ENCODE measurements around the gene DNAAF6. TPM values are rescaled to one million over a fixed set of nuclear protein-coding genes. Genes with fewer than 3 reads are reported as not detected.
"Not testable (repeated sequence)": the region's sequence is repeated elsewhere in the genome, so short reads cannot be mapped to it uniquely, and the experiment has no call there.

The DNAAF6 gene
- not detected for total RNA-seq

DNA sequence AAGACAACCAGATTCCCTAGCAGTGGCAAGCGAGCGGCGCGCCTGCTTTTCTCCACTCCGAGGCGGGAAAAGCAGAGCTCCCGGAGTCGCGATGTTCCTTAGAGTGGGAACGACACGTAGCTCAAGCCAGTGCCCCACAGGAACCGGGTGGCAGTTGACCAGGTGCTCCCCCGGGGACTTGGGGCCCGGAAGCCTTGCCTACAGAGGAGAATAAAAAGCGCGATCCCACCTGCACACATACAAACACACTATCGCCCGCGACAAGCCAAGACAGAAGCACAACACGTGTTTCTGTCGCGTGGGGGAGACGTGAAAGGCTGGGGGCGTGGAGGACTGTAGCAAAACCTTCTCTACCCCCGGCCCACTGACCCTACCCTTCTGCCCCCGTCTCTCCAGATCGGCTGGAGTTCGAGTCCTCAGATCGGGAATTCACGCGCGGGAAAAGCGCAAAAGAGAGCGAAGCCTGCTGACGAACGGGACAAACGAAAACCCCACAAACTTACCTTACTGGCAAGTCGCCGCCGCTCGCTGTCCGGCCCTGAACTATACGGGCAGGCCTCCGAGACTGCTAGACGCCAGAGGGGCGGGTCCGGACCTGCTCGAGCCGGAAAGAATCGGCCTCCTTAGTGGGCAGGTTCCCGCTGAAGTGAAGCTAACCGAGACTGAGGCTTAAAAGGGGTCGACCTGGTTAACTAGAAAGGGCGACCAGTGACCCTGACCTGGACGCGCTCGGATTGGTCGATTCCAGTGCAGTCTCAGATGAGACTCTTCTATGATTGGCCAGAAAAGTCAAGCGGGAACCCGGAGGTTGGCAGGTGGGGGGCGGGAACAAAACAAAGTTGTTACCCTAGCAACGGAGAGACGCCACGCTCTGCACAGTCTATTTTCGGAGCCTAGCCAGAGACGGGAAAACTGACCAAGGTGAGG, at the start of gene DNAAF6, which contains the start of gene NUP62CL:
TSS of gene DNAAF6 (plus strand) at position 842 of the 927 bp plus-strand sequence. CDS start 6,265 bp downstream, outside the sequence.
TSS of gene NUP62CL (minus strand) at position 664 of the 927 bp plus-strand sequence. CDS start 31,287 bp downstream, outside the sequence.
- Mint-ChIP-seq H3K27me3 (peaks cover 0 to 6% of the 10 kb centered on the region in 2 donors), H3K9me3 (no peaks in the 10 kb centered on the region), H3K4me3 (peak within 1 kb of the TSS; percentile 85), H3K4me1 (ENCODE audit: low read depth in 2 of 2) (peaks cover 0 to 6% of the 10 kb centered on the region in 2 donors), H3K27ac (peak within 1 kb of the TSS in 1 of 2 donors; percentile 46), H3K36me3 (no peaks in the 10 kb centered on the region)
- DNase-seq (ENCODE audit: low spot score) = peak; percentile 65
- peak; percentile 93 to 95 for ATAC-seq

DNA sequence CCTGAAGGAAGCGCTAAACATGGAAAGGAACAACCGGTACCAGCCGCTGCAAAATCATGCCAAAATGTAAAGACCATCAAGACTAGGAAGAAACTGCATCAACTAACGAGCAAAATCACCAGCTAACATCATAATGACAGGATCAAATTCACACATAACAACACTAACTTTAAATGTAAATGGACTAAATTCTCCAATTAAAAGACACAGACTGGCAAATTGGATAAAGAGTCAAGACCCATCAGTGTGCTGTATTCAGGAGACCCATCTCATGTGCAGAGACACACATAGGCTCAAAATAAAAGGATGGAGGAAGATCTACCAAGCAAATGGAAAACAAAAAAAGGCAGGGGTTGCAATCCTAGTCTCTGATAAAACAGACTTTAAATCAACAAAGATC, 48.8 kb upstream of the DNAAF6 start:
- DNase-seq (ENCODE audit: low spot score); H3K27ac Mint-ChIP-seq; H3K4me1 Mint-ChIP-seq (ENCODE audit: low read depth in 2 of 2); H3K9me3 Mint-ChIP-seq; ATAC-seq; H3K4me3 Mint-ChIP-seq; H3K36me3 Mint-ChIP-seq: not testable (repeated sequence)
- peaks cover 6 to 11% of the 10 kb centered on the region in 2 donors for H3K27me3 Mint-ChIP-seq

DNA sequence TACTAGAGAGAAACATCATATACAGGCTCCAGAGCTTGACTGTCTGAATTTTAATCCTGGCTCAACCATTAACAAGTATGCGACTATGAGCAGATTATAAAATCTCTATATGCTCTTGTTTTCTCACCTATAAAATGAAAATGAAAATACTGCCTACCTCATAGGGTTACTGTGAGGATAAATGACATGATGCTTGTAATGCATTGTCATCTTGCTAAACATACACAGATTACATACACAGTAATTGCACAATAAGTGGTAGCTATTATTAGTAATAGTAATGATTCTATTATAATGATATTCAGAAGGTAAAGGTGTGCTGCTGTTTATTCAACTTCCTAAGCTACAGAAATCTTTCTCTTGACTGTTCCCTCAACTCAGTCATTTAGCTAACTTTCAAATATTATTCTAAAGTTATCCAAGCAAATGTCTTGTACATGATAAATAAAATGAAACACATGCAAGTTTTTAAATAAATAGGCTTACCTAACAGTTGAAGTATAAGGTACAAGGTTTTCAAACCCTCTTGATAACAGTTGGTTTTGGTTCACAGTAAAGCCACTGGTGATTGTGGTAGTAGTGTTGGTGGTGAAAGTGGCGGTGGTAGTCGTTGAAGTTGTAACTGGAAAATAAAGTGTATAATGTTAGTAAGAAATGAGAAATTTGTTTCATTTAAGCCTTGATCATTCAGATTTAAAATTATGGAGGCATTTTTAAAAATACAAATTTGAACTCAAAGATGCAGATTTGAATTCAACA, 39.1 kb upstream of the DNAAF6 start:
- DNase-seq (ENCODE audit: low spot score) (no peak), ATAC-seq (no peak)
- H3K4me3 Mint-ChIP-seq = no peak overlapping the region
- peaks cover 6 to 7% of the 10 kb centered on the region in 2 donors for H3K4me1 Mint-ChIP-seq (ENCODE audit: low read depth in 2 of 2)
- H3K27ac Mint-ChIP-seq = no peak overlapping the region
- H3K27me3 Mint-ChIP-seq = peaks cover 30 to 31% of the 10 kb centered on the region in 2 donors
- no peaks in the 10 kb centered on the region for H3K9me3 Mint-ChIP-seq
- H3K36me3 Mint-ChIP-seq = no peaks in the 10 kb centered on the region

DNA sequence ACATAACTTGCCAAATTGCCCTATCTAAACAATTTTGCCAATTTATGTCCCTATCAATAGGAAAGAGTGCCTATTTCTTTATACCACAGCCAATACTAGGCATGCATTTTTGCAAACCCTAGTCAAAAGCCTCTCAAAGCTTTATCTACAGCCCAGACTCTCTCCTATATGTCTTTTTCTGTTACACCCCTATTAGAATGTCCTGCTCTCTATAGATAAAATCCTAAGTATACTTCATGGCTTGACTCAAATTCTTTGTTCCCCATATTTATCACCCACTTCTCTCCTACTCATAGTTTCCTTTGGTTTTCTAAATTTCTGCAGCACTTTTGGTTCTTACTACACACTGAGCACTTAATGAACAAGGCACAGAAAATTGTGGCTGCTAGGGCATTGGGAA, 38.2 kb upstream of the DNAAF6 start:
- Mint-ChIP-seq H3K9me3 (no peaks in the 10 kb centered on the region), H3K27me3 (peaks cover 27 to 30% of the 10 kb centered on the region in 2 donors), H3K27ac (no peak overlapping the region), H3K4me3 (no peak overlapping the region), H3K36me3 (no peaks in the 10 kb centered on the region), H3K4me1 (ENCODE audit: low read depth in 2 of 2) (peaks cover 6 to 7% of the 10 kb centered on the region in 2 donors)
- no peak for DNase-seq (ENCODE audit: low spot score)
- no peak for ATAC-seq

DNA sequence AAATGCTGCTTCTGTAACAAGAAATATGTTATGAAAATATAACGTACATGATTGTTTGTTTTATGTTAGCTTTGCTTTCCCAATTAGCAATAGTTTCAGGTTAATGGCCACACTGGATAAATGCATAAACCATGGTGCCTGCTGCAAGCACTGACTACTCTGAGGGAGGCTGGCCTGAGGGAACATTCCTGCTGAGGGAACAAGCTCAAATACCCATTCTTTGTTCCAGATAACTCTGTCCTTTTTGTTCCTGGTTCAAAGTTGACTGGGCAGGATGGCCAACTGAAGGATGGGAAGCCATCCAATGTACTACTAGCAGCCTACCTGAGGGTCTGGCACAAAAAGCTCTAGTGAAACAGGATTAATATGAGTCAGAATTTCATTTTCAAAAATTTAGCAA, 37.7 kb upstream of the DNAAF6 start:
- H3K4me3 Mint-ChIP-seq = no peak overlapping the region
- H3K27ac Mint-ChIP-seq = no peak overlapping the region
- no peaks in the 10 kb centered on the region for H3K9me3 Mint-ChIP-seq
- no peaks in the 10 kb centered on the region for H3K36me3 Mint-ChIP-seq
- peaks cover 23 to 28% of the 10 kb centered on the region in 2 donors for H3K27me3 Mint-ChIP-seq
- H3K4me1 Mint-ChIP-seq (ENCODE audit: low read depth in 2 of 2) = peaks cover 6 to 7% of the 10 kb centered on the region in 2 donors
- DNase-seq (ENCODE audit: low spot score) = no peak
- no peak for ATAC-seq

DNA sequence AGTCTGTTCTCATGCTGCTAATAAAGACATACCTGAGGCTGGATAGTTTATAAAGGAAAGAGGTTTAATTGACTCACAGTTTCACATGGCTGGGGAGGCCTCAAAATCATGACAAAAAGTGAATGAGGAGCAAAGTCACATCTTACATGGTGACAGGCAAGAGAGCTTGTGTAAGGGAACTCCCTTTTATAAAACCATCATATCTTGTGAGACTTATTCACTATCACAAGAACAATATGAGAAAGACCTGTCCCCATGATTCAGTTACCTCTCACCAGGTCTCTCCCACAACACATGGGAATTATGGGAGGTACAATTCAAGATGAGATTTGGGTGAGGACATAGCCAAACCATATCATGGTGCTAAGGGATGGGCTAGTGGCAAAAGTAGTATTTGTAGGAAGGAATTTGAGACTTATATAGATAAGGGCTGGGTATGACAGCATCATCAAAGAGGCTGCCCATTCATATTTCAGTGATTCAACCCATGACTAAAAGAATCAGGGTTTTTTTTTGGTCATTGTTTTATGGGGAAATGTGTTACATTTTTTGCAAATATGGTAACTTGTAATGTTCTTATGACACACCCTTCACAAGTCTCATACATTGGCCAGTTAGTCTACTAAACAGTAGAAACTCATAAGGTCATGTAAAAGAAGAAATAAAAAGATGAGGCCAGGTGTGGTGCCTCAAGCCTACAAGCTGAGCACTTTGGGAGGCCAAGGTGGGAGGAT, 34.9 kb upstream of the DNAAF6 start:
- Mint-ChIP-seq H3K9me3 (no peaks in the 10 kb centered on the region), H3K27me3 (peaks cover 13 to 29% of the 10 kb centered on the region in 2 donors)
- no peak for ATAC-seq

DNA sequence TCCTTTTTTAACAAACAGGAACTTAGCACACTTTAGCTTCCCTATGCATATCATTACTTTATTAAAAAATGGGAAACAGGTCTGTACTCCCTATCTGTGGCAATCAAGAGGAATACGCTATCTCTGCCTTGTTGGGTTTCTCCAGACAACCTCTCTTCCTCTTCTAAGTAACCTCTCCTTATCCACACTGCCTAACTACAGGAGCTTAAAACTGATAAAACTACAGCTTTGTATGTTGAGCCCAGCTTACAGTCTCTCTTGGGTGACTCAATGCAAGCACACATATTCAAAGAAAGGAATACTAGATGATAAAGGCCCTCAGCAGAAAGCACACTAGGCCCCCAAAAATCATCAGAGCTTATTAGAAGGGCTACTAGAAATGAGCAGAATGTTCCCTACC, 9.1 kb upstream of the DNAAF6 start:
- H3K27ac Mint-ChIP-seq = no peak overlapping the region
- H3K36me3 Mint-ChIP-seq = no peaks in the 10 kb centered on the region
- no peak for DNase-seq (ENCODE audit: low spot score)
- H3K4me3 Mint-ChIP-seq = no peak overlapping the region
- no peak for ATAC-seq
- H3K9me3 Mint-ChIP-seq = no peaks in the 10 kb centered on the region
- H3K4me1 Mint-ChIP-seq (ENCODE audit: low read depth in 2 of 2) = no peaks in the 10 kb centered on the region
- H3K27me3 Mint-ChIP-seq = peaks cover 0 to 18% of the 10 kb centered on the region in 2 donors

More for the DNA sequence above, 34.9 kb upstream of the DNAAF6 start:
- Mint-ChIP-seq H3K36me3 (no peaks in the 10 kb centered on the region), H3K4me1 (ENCODE audit: low read depth in 2 of 2) (peaks cover 6 to 7% of the 10 kb centered on the region in 2 donors), H3K4me3 (no peak overlapping the region), H3K27ac (no peak overlapping the region)
- no peak for DNase-seq (ENCODE audit: low spot score)

DNA sequence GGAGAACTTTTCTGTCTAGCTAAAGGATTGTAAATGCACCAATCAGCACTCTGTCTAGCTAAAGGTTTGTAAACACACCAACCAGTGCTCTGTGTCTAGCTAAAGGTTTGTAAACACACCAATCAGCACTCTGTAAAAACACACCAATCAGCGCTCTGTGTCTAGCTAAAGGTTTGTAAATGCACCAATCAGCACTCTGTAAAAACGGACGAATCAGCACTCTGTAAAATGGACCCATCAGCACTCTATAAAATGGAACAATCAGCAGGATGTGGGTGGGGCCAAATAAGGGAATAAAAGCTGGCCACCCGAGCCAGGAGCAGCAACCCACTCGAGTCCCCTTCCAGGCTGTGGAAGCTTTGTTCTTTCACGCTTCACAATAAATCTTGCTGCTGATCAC, 8.3 kb upstream of the DNAAF6 start:
- H3K4me1 Mint-ChIP-seq (ENCODE audit: low read depth in 2 of 2); H3K4me3 Mint-ChIP-seq; H3K9me3 Mint-ChIP-seq; H3K27ac Mint-ChIP-seq; DNase-seq (ENCODE audit: low spot score); ATAC-seq; H3K36me3 Mint-ChIP-seq: not testable (repeated sequence)
- H3K27me3 Mint-ChIP-seq = peaks cover 0 to 18% of the 10 kb centered on the region in 2 donors

DNA sequence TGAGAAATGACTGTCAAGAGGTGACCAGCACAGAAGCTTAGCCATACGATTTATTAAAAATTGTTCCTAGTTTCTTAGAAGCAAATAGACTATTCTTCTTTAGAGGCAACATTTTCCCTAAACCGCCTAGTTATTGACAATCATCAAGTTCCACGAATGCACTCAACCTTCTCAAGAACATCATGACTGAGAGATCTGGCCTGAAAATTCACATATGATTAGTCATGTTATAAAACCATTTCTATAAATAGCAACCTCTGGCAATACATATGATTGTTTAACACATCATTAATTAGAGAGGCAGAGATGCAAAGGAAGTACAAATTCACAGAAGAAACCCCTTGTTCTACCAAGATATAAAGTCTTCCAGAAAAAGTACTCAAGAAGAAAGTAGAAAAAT, 6.9 kb upstream of the DNAAF6 start:
- no peak overlapping the region for H3K27ac Mint-ChIP-seq
- H3K4me3 Mint-ChIP-seq = no peak overlapping the region
- H3K27me3 Mint-ChIP-seq = peaks cover 0 to 17% of the 10 kb centered on the region in 2 donors
- H3K36me3 Mint-ChIP-seq = no peaks in the 10 kb centered on the region
- ATAC-seq (no peak), DNase-seq (ENCODE audit: low spot score) (no peak)
- H3K4me1 Mint-ChIP-seq (ENCODE audit: low read depth in 2 of 2) = no peaks in the 10 kb centered on the region
- no peaks in the 10 kb centered on the region for H3K9me3 Mint-ChIP-seq

DNA sequence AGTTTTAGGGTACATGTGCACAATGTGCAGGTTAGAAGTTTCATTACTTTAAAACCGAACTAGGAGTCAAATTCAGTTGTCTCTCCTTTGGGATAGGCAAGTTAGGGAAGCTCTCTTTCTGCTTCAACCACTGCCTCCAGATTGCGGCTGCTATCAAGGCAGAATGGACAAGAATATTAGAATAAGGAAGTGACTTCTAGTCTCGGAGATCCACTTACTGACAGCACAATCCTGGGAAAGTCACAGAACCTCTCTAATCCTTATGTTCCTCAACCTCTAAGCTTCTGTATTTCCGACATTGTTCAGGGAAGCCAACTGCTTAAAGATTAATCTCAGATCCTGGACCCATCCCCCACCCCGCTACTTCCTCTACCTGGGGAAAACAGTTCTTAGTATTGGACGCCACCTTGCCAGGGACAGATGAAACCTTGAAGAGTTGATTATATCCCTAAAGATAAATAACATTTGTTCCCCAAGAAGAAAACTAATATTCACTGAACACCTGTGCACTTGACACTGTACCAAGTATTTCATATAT, 2.3 kb upstream of the DNAAF6 start:
- Mint-ChIP-seq H3K27ac (no peak overlapping the region), H3K27me3 (peaks cover 0 to 12% of the 10 kb centered on the region in 2 donors), H3K4me3 (no peak overlapping the region), H3K4me1 (ENCODE audit: low read depth in 2 of 2) (peaks cover 0 to 6% of the 10 kb centered on the region in 2 donors), H3K9me3 (no peaks in the 10 kb centered on the region), H3K36me3 (no peaks in the 10 kb centered on the region)
- DNase-seq (ENCODE audit: low spot score) (no peak), ATAC-seq (no peak)

DNA sequence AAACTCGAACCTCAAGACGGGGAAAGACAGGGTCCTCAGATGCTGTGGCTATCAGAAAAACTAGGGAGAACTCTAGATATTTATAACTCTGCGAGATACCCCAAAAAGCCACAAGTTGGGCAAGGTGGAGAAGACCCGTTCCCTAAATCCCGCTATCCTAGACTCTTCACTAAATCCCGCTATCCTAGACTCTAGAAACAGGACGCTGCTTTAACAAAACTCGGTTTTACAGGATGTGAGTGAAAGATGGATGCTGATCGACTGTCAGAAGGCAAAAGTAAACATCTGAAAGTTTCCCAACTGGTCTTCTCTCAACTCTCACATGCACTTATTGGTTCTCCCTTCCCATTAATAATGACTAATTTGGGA, 270 bp downstream of the DNAAF6 start:
- Mint-ChIP-seq H3K4me1 (ENCODE audit: low read depth in 2 of 2) (peaks cover 0 to 6% of the 10 kb centered on the region in 2 donors), H3K4me3 (peak overlapping the region; percentile 85), H3K36me3 (no peaks in the 10 kb centered on the region), H3K27me3 (peaks cover 0 to 6% of the 10 kb centered on the region in 2 donors), H3K9me3 (no peaks in the 10 kb centered on the region), H3K27ac (no peak overlapping the region)
- DNase-seq (ENCODE audit: low spot score) (no peak), ATAC-seq (no peak)

DNA sequence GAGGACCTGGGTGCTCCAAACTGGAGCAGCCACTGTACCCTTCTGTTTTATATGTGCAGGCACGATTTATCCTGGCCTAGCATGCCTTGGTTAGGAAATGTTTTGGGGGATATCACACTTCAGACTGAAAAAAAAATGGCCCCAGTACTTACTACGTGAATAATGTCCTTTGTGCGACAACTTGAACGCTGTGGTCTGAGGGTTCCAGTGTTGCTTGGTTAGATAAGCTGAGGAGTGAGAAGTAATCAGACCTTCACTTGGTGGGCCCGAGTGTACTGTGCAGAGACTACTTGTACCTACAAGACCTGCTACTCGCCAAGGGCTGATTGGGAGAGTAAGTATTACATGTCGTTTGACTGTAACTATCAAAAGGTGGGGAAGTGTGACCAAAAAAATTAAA, 678 bp downstream of the DNAAF6 start:
- Mint-ChIP-seq H3K4me3 (no peak overlapping the region), H3K4me1 (ENCODE audit: low read depth in 2 of 2) (peaks cover 0 to 6% of the 10 kb centered on the region in 2 donors), H3K36me3 (no peaks in the 10 kb centered on the region), H3K27me3 (peaks cover 0 to 6% of the 10 kb centered on the region in 2 donors), H3K9me3 (no peaks in the 10 kb centered on the region), H3K27ac (no peak overlapping the region)
- no peak for ATAC-seq
- no peak for DNase-seq (ENCODE audit: low spot score)

DNA sequence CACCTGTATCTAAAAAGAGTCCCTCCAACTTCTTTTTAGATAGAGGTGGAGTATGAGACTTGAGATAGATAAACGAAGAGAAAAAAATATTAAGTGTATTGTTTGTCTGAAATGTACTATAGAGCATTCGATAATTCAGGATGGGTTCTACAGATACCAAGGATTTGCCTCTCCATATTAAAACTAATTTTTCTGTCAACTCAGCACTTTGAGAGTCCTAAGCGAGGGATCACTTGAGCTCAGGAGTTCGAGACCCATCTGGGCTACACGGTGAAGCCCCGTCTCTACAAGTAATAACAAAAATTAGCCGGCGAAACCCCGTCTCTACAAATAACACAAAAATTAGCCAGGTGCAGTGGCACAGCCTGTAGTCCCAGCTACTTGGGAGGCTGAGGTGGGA, 1.5 kb downstream of the DNAAF6 start:
- DNase-seq (ENCODE audit: low spot score) (no peak), ATAC-seq (no peak)
- no peak overlapping the region for H3K4me3 Mint-ChIP-seq
- H3K27ac Mint-ChIP-seq = no peak overlapping the region
- no peaks in the 10 kb centered on the region for H3K36me3 Mint-ChIP-seq
- peaks cover 0 to 6% of the 10 kb centered on the region in 2 donors for H3K4me1 Mint-ChIP-seq (ENCODE audit: low read depth in 2 of 2)
- H3K9me3 Mint-ChIP-seq = no peaks in the 10 kb centered on the region
- H3K27me3 Mint-ChIP-seq = peaks cover 7 to 14% of the 10 kb centered on the region in 2 donors
